ENCODE data around the gene THSD4. TPM values are rescaled to one million over a fixed set of nuclear protein-coding genes. Genes with fewer than 3 reads are reported as not detected.

THSD4 gene
- total and polyA plus RNA-seq, 2 of the 4 experiments (the other 2 are of a cell fraction) = 25.5 to 31.1 TPM

GRCh38 chr15:71293723-71294122, 178.5 kb downstream of the THSD4 start:
- no peak for TF ChIP-seq FOS (IDR thresholded peaks at IDR 0.05; ENCODE audit: low read depth, low read length)
- no peak for TF ChIP-seq BHLHE40 (IDR thresholded peaks at IDR 0.05; ENCODE audit: low read depth, low read length)
- TF ChIP-seq SMC3 (IDR thresholded peaks at IDR 0.05; ENCODE audit: low read depth, low read length) = no peak
- no peak for TF ChIP-seq CHD1 (IDR thresholded peaks at IDR 0.05; ENCODE audit: low read depth, low read length)
- TF ChIP-seq CEBPB (IDR thresholded peaks at IDR 0.05; ENCODE audit: low read depth, low read length) = no peak
- TF ChIP-seq MAFK (IDR thresholded peaks at IDR 0.05; ENCODE audit: low read depth, low read length) = no peak
- peak overlapping the region; percentile 100 for H2BK5ac ChIP-seq (ENCODE audit: low read depth, low read length, poor library complexity, severe bottlenecking)
- H3K4ac ChIP-seq (ENCODE audit: low read depth, low read length) = peak overlapping the region; percentile 99
- H3K4me3 ChIP-seq (ENCODE audit: insufficient read depth, low read depth, low read length) = no peak overlapping the region
- no peaks in the 10 kb centered on the region for H3K27me3 ChIP-seq (ENCODE audit: control insufficient read depth, insufficient read depth, low read length)
- no peaks in the 10 kb centered on the region; the same call in 1 of the 2 replicates for H3K36me3 ChIP-seq (ENCODE audit: control insufficient read depth, insufficient read depth, low read length)
- ChIA-PET CTCF (no interaction called here), POLR2A (ENCODE audit: unreplicated experiment) (interaction anchor here (0.8 kb wide), 1 partner anchor 13 kb away, joined by 3 read pairs; no protein-coding TSS in a partner anchor)
- BruUV-seq (replicated peaks) = no TSS peak
- peak overlapping the region; percentile 99 for H2BK120ac ChIP-seq (ENCODE audit: low read depth, low read length)
- intact Hi-C loops (cut with micrococcal nuclease) (loop anchor here (2.0 kb wide), 1 partner anchor 29 kb away; no protein-coding TSS in a partner anchor), in situ Hi-C loops (cut with MboI; ENCODE audit: low sequenced_read_pairs) (no loop called here), dilution Hi-C loops (cut with HindIII; ENCODE audit: low sequenced_read_pairs, unreplicated experiment) (no loop called here)
- H2AFZ ChIP-seq (replicated peaks; ENCODE audit: low read length, poor library complexity) = no peak overlapping the region
- H3K14ac ChIP-seq (replicated peaks; ENCODE audit: low read depth, low read length) = peak overlapping the region; percentile 95
- peak overlapping the region; percentile 99 for H2BK15ac ChIP-seq (ENCODE audit: low read depth, low read length)
- peak overlapping the region; percentile 93 for H3K23ac ChIP-seq (ENCODE audit: low read depth, low read length)
- peak overlapping the region; percentile 95 for H2AK5ac ChIP-seq (ENCODE audit: low read depth, low read length)
- peak overlapping the region; percentile 98 for H4K5ac ChIP-seq (ENCODE audit: low read depth, low read length)
- H3K18ac ChIP-seq (ENCODE audit: low read depth, low read length) = peak overlapping the region; percentile 99
- peaks cover 26 to 55% of the 10 kb centered on the region in 2 experiments for H3K79me1 ChIP-seq (ENCODE audit: low read depth in 1 of 2, low read length in 2 of 2)
- peak overlapping the region; percentile 85 for H3K27ac ChIP-seq (ENCODE audit: insufficient read depth, low read length)
- peak overlapping the region; percentile 98 for H3K56ac ChIP-seq (ENCODE audit: extremely low read depth, insufficient read depth, low read length)
- no peak overlapping the region; the same call in 1 of the 2 replicates for H3K4me2 ChIP-seq (ENCODE audit: low read depth, low read length)
- peak overlapping the region; percentile 100 for H4K91ac ChIP-seq (ENCODE audit: insufficient read depth, low read depth, low read length)
- H3K9me1 ChIP-seq (ENCODE audit: insufficient read depth, low read length) = peaks cover 27% of the 10 kb centered on the region
- no peaks in the 10 kb centered on the region for H4K20me1 ChIP-seq (ENCODE audit: insufficient read depth, low read length)
- no CpG with 5 or more reads among the region's 2 CpGs for WGBS, 2 experiments (ENCODE audit: extremely low coverage in 2 of 2, insufficient read length in 1 of 2)
- H4K8ac ChIP-seq (ENCODE audit: low read depth in 2 of 2, low read length in 2 of 2) = peak overlapping the region; percentile 79 to 97
- peaks cover 34% of the 10 kb centered on the region for H3K4me1 ChIP-seq (ENCODE audit: control insufficient read depth, insufficient read depth, low read length)
- H2AK9ac ChIP-seq (replicated peaks; ENCODE audit: low read depth, low read length, poor library complexity) = peak overlapping the region; percentile 94
- H3K9ac ChIP-seq (ENCODE audit: low read depth, low read length) = peak overlapping the region; percentile 60
- no peak for ATAC-seq (ENCODE audit: low read depth)
- DNase-seq = no peak
- H3K9me3 ChIP-seq (ENCODE audit: control insufficient read depth, insufficient read depth, low read length) = peaks cover 2% of the 10 kb centered on the region; the same call in 1 of the 2 replicates
- H2BK20ac ChIP-seq (ENCODE audit: low read depth, low read length) = peak overlapping the region; percentile 95

Measured in IMR-90 (cell line).